GM21529 (cell line): ENCODE results near the gene LY9.
"Not testable (repeated sequence)": the region's sequence is repeated elsewhere in the genome, so short reads cannot be mapped to it uniquely, and the experiment has no call there.

Source experiments
- ATAC-seq: cut with Tn5 transposase; IDR thresholded peaks from one replicate; pipeline ENCODE4 v1.9.1; 2021; ENCODE audit not compliant: unreplicated experiment

LY9 gene

DNA sequence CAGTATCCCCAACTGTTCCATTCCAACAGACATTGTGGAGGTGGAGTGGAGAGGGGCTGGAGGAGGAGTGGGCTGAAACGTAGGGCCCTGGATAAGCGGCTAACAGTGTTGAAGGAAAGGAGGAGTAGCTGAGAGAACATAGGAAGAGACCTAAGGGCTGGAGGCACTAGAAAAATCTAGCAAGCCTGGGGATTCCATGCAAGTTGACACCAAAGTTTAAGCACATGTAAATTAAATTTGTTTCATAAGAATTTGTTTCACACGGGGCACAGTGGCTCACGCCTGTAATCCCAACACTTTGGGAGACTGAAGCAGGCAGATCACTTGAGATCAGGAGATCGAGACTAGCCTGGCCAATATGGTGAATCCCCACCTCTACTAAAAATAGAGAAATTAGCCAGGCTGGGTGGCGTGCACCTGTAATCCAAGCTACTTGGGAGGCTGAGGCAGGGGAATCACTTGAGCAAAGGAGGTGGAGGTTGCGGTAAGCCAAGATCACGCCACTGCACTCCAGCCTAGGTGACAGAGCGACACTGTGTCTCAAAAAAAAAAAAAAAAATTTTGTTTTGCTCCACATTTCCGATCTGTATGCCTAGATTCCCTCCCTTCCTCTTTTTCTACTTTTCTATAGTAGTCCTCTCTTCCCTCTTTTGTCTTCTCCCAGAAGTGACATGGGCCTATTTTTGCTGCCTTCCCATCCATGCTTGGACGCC, 67.2 kb downstream of the LY9 start:
- ATAC-seq, result no peak

DNA sequence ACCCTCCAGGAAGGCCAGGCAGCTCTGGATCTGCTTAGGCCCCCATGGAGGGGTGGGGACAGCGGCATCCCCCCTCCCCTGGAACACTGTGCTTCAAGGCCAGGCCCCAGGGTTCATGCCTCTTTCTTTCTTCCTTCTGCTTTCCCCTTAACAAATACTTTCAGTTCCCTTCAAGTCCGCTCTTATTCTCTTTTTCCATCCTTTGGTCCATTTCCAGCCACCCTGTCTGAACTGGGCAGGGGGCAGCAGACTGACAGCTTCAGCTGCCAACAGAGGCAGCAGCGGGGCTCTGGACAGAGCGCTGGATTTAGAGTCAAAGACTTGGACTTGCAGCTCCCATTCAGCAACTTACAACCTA, 67.8 kb downstream of the LY9 start:
- no peak for ATAC-seq

DNA sequence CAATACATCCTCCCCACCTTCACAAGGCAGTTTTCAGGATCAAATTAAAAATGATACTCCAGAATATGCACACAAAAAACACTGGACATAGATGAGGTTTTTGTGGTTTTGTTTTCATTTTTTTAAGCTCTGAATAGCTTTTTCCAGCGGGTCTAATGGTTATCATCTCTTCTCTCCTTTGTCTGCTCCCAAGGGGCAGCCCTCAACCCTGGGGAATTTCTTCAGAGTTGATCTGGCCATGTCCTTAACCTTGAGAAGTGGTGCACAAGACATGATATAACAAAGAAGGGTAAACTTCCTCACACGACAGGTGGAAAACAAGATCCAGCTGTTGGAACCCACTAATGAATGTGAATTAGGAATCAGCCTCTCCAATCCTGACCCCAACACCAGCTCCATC, 68.2 kb downstream of the LY9 start:
- no peak for ATAC-seq

DNA sequence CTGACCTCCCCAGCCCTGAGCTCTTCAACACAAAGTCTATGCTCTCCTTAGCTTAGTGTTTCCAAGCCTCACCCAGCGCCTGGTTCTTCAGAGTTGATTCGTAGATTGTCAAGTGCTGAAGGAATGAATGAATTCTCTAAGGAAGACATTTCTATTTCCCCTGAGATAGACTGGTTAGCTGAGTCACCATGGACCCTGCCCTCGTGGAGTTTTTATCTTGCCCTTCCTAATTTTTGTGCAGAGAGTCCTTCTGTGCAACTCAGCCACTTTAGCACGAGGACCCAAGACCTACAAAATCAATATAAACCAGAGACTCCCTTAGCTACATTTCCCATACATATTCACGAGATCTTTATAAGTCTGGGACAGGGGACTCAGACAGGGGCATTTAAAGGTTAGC, 69.4 kb downstream of the LY9 start:
- no peak for ATAC-seq

DNA sequence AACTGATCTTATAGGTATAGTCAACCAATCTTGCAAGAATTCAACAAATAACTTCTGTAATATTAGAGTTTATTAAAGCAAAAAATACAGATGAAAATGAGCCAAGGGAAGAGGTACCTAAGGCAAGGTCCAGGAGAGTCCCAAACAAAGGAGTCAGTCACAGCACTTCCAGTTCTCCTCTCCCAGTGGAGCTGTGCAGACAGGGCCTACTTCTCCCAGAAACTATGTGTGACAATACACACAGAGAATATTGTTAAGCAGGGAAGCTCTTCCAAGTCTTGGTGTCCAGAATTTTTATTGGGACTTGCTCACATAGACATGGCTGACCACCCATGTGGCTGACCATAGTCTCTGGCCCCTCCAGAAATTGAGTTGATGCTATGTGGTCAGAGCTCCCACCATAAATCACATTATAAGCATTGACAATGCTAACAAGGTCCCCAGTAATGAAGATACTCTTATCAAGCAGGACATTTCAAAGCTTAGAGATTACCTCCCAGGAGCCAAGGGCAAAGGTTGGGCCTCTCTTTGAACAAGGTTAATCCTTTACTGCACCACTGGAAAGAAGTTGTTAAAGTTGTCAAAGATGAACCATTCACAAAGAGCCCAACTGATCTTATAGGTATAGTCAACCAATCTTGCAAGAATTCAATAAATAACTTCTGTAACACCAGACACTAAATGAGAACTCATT, 70.2 kb downstream of the LY9 start:
- no peak for ATAC-seq

DNA sequence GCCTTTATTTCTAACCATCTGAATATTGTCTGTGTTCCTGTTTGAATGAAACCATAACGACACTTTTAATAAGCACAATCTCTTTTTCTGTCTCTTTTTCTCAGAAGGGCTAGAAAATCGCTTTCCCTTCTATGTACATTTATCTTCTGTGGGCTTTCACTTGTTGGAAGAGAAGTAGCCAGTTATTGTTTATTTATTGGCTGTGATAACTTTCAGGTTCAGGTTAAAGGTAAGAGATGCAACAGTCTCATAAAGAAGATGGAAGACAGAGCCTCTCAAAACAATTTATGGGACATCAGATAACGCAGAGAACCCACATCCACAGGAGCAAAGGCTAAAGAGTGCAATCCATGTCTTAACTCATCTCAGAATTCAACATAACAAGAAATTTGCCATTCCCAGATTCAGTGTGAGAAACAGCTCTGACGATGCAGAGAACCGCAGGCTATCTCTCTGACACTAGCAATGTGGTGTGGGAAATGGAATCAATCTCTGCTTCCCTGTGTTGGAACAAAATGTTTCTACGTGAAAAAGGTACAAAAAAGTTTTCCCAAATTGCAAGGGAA, 70.8 kb downstream of the LY9 start:
- no peak for ATAC-seq

DNA sequence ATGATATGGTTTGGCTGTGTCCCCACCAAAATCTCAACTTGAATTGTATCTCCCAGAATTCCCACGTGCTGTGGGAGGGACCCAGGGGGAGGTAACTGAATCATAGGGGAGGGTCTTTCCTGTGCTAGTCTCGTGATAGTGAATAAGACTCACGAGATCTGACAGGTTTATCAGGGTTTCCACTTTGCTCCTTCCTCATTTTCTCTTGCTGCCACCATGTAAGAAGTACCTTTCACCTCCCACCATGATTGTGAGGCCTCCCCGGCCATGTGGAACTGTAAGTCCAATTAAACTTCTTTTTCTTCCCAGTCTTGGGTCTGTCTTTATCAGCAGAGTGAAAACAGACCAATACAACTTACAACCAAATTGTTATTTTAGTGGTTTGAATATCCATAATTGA, 71.7 kb downstream of the LY9 start:
- not testable (repeated sequence) for ATAC-seq

DNA sequence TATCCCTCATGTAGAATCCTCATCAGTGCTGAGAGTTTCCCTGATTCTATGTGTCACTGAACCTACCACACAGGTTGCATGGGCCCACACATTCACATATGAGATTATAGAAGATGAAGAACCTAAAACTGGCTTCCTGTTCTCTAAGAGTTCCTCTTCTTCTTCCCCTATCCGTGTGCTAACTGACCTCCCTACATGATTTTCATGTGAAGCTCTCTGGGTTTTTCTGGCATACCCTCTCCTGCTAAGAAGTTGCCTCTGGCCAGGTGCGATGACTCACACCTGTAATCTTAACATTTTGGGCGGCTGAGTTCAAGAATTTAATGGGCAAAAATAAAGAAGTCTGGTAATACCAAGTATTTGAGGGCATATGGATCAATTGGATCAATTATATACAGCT, 72.2 kb downstream of the LY9 start:
- no peak for ATAC-seq

DNA sequence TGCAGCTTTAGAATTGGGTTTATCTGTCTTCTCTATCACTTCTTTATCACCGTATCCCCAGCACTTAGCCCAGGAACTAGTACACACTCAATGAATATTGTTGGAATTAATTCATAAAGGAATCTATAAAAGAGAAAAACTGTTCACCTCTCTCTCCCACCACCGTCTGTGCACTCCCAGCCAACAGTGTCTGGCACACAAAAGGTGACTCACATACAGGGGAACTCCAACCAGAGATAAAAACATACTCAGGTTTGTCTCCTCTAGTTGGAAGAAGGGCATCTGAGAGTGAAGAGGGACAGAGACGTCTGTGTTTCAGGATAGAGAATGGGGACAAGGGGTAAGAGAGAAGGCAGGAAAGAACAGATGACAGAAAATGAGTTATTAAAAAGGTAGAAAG, 79.0 kb downstream of the LY9 start:
- no peak for ATAC-seq

DNA sequence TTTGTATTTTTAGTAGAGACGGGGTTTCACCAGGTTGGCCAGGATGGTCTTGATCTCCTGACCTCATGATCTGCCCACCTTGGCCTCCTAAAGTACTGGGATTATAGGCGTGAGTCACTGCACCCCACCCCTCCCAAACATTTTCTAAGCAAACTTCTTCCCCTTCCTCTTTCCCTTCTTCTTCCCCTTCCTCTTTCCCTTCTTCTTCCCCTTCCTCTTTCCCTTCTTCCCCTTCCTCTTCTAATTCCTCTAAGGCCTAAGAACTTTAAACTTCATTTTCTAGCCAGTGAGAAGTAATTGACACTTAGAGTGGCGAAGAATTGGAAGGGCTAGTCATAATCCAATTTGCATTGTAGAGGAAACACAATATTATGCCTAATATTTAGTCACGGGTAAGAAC, 79.6 kb downstream of the LY9 start:
- ATAC-seq, result not testable (repeated sequence)

DNA sequence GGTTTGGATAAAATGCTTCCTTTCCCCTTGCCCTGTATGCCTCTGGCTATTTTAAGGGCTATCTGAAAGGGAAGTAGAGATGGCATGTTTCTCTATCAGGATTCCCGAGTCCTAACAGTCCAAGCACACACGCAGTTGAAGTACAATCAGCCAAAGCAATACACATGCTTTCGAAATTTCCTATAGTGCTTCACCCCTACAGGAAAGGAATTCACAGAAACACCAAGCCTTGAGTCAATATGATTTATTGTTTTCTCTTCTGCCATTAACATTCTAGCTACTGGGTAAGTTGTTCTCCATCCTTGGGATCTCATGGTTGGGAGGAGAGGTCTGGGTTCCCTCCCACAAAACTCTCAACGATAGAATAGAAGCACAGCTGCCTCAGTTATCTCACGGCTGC, 80.3 kb downstream of the LY9 start:
- no peak for ATAC-seq

DNA sequence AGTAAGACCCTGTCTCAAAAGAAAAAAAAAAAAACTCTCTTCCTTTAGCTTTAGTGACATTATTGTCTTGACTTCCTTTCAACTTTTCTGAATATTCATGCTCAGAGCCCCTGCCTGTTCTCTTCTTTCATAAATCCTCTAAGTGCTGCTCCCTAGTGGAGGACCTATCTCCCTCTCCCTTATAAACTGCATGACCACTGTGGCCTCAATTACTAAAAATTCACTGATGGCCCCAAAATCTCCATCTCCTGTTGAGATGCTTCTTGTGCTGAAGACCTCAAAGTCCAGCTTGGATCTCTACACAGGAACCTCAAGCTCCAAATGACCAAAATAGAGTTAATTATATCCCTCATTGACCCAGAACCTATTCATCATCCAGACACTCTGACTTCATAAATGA, 81.2 kb downstream of the LY9 start:
- ATAC-seq, result no peak
